GM12865 (cell line): Measurements from ENCODE around the gene MAGI1.

Experiments
- DNase-seq: peaks from one replicate; pipeline ENCODE4 v3.0.0; 2010; ENCODE audit warnings: low read depth
- H3K4me3 ChIP-seq: 2 replicates; pipeline ENCODE4 v1.5.1; 2011; ENCODE audit warnings: mild to moderate bottlenecking, low read depth, low read length, control low read depth
- TF ChIP-seq, protein P1 (sequence below): IDR thresholded peaks from 2 replicates; pipeline ENCODE4 v1.5.1; 2011; ENCODE audit warnings: low read length, control low read depth, low read depth, inconsistent platforms; ENCODE audit not compliant: insufficient read depth; ENCODE audit errors: missing control alignments

The MAGI1 gene

GRCh38 chr3:65886391-65886790 is 152.3 kb downstream of the MAGI1 start:
- no peak overlapping the region for H3K4me3 ChIP-seq
- DNase-seq, result no peak
- TF ChIP-seq, protein P1, sequence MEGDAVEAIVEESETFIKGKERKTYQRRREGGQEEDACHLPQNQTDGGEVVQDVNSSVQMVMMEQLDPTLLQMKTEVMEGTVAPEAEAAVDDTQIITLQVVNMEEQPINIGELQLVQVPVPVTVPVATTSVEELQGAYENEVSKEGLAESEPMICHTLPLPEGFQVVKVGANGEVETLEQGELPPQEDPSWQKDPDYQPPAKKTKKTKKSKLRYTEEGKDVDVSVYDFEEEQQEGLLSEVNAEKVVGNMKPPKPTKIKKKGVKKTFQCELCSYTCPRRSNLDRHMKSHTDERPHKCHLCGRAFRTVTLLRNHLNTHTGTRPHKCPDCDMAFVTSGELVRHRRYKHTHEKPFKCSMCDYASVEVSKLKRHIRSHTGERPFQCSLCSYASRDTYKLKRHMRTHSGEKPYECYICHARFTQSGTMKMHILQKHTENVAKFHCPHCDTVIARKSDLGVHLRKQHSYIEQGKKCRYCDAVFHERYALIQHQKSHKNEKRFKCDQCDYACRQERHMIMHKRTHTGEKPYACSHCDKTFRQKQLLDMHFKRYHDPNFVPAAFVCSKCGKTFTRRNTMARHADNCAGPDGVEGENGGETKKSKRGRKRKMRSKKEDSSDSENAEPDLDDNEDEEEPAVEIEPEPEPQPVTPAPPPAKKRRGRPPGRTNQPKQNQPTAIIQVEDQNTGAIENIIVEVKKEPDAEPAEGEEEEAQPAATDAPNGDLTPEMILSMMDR, result no peak

GRCh38 chr3:65884071-65884470 is 154.6 kb downstream of the MAGI1 start:
- TF ChIP-seq, protein P1, result no peak
- H3K4me3 ChIP-seq, result no peak overlapping the region

GRCh38 chr3:65883613-65884012 is 155.1 kb downstream of the MAGI1 start:
- H3K4me3 ChIP-seq, result no peak overlapping the region
- DNase-seq, result no peak
- TF ChIP-seq, protein P1, result no peak

More at GRCh38 chr3:65884071-65884470, 154.6 kb downstream of the MAGI1 start:
- DNase-seq, result no peak

DNA sequence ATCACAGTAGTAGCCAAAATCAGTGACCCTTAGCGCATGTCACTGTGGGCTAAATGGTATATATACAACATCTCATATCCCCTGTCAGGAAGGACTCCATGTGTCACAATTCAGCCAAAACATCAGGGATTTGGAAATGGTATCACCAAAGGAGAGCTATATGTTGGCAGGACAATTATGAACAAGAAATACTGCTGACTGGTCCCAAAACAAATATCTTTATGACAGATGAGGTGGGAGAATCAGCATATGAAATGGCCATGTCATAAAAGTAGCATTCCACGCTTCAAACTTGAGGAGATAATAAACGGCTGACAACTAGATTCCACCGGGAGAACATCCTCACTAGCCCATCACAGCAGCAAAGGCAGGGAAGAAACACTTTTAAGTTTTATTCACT is 158.4 kb downstream of the MAGI1 start:
- TF ChIP-seq, protein P1, result no peak
- DNase-seq, result no peak
- H3K4me3 ChIP-seq, result no peak overlapping the region

- no peak for DNase-seq
- TF ChIP-seq, protein P1, result no peak
- no peak overlapping the region for H3K4me3 ChIP-seq
Measured at GRCh38 chr3:65879372-65879771, 159.3 kb downstream of the MAGI1 start.

DNA sequence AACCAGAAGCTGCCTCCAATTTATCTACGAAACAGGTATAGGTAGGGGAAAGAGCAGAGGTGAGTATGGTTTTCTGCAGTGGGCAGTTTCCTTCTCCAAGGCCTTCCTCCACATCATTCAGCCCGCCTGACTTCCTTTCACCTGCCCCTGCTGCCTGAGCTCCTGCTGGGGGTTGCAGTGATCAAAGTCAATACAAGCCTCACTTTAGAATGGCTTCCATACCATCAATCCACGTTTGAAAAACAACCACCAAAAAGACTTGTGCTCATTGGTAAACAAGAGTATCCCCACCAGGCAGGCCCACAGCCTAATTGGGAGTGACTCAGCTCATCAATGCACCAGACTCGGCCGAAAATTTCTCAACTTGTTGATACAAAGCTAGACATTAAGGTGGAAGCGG is 159.9 kb downstream of the MAGI1 start:
- no peak for DNase-seq
- TF ChIP-seq, protein P1, result no peak
- no peak overlapping the region for H3K4me3 ChIP-seq

- TF ChIP-seq, protein P1, result no peak
- no peak overlapping the region for H3K4me3 ChIP-seq
- DNase-seq, result no peak
Measured at GRCh38 chr3:65877160-65877559, 161.6 kb downstream of the MAGI1 start.
